OCI-LY3 (cell line): ENCODE results near the gene VPS41.

ENCODE experiments used
- H2AFZ ChIP-seq: fragments of 200-600, 300-600 bp; shearing (Covaris generic); 2 replicates; pipeline ENCODE4 v1.6.0; 2014; ENCODE audit warnings: antibody characterized with exemption, low read depth, low read length
- H3K27ac ChIP-seq: fragments of 200-600, 300-600 bp; sonication (generic); 2 replicates; pipeline ENCODE4 v1.5.1; 2014; ENCODE audit warnings: mild to moderate bottlenecking, low read length, moderate library complexity, mixed read lengths
- H3K27me3 ChIP-seq: fragments of 200-600, 300-600 bp; sonication (generic); 2 replicates; pipeline ENCODE4 v1.6.1; 2014; ENCODE audit warnings: low read depth, low read length, mixed read lengths
- H3K36me3 ChIP-seq: fragments of 200-600, 300-600 bp; sonication (generic); replicated peaks from 2 replicates; pipeline ENCODE3; 2014; ENCODE audit warnings: low read depth, low read length, mixed read lengths
- H3K4me1 ChIP-seq: fragments of 300-600, 200-600 bp; sonication (generic); 2 replicates; pipeline ENCODE4 v1.6.1; 2014; ENCODE audit warnings: low read length, mixed read lengths
- H3K4me2 ChIP-seq: fragments of 200-600, 300-600 bp; sonication (generic); 2 replicates; pipeline ENCODE4 v1.6.1; 2014; ENCODE audit warnings: low read length, mixed read lengths
- H3K4me3 ChIP-seq: fragments of 300-600, 200-600 bp; sonication (generic); 2 replicates; pipeline ENCODE4 v1.5.1; 2014; ENCODE audit warnings: antibody characterized with exemption, mild to moderate bottlenecking, low read length, moderate library complexity
- H3K79me2 ChIP-seq: fragments of 300-600, 200-600 bp; shearing (Covaris generic); 2 replicates; pipeline ENCODE4 v1.6.1; 2014; ENCODE audit warnings: mild to moderate bottlenecking, low read length, mixed read lengths
- H3K9ac ChIP-seq: fragments of 300-600, 200-600 bp; shearing (Covaris generic); 2 replicates; pipeline ENCODE4 v1.6.0; 2014; ENCODE audit warnings: mild to moderate bottlenecking, low read length, moderate library complexity
- H3K9me3 ChIP-seq: fragments of 200-600, 300-600 bp; shearing (Covaris generic); 2 replicates; pipeline ENCODE4 v1.6.1; 2014; ENCODE audit warnings: low read length, mixed read lengths; ENCODE audit not compliant: insufficient read depth
- H4K20me1 ChIP-seq: fragments of 200-600, 300-600 bp; sonication (generic); 2 replicates; pipeline ENCODE4 v1.6.1; 2016; ENCODE audit warnings: low read length, mixed read lengths; ENCODE audit not compliant: insufficient read depth
- CTCF ChIP-seq: fragments of 200-600, 300-600 bp; sonication (generic); IDR thresholded peaks from 2 replicates; pipeline ENCODE4 v1.5.1; 2014; ENCODE audit warnings: antibody characterized with exemption, low read length, low read depth
- EZH2phosphoT487 ChIP-seq: fragments of 200-600 bp; shearing (Covaris generic); IDR thresholded peaks from 2 replicates; pipeline ENCODE4 v1.6.1; 2018; ENCODE audit warnings: antibody characterized with exemption, mixed run types, low read depth

The VPS41 gene

GRCh38 chr7:38928506-38928905 lies 19.5 kb upstream of the VPS41 start:
- H3K27ac ChIP-seq = no peak overlapping the region
- no peaks in the 10 kb centered on the region for H4K20me1 ChIP-seq
- H3K79me2 ChIP-seq = no peaks in the 10 kb centered on the region
- no peak overlapping the region for H3K4me3 ChIP-seq
- H3K4me1 ChIP-seq = no peaks in the 10 kb centered on the region
- no peak overlapping the region for H3K9ac ChIP-seq
- H3K9me3 ChIP-seq = no peaks in the 10 kb centered on the region
- H2AFZ ChIP-seq = no peak overlapping the region
- no peak overlapping the region for H3K4me2 ChIP-seq
- H3K27me3 ChIP-seq = peaks cover 2% of the 10 kb centered on the region; the same call in 1 of the 2 replicates
- no peaks in the 10 kb centered on the region for H3K36me3 ChIP-seq
- no peak for TF ChIP-seq CTCF
- TF ChIP-seq EZH2phosphoT487 = no peak

- no peaks in the 10 kb centered on the region for H3K4me1 ChIP-seq
- H4K20me1 ChIP-seq = no peaks in the 10 kb centered on the region
- no peak overlapping the region for H3K4me2 ChIP-seq
- no peak overlapping the region for H2AFZ ChIP-seq
- no peaks in the 10 kb centered on the region for H3K79me2 ChIP-seq
- H3K9ac ChIP-seq = no peak overlapping the region
- H3K27ac ChIP-seq = no peak overlapping the region
- no peaks in the 10 kb centered on the region for H3K9me3 ChIP-seq
- H3K4me3 ChIP-seq = no peak overlapping the region
- H3K27me3 ChIP-seq = peaks cover 3% of the 10 kb centered on the region; the same call in 1 of the 2 replicates
- no peaks in the 10 kb centered on the region for H3K36me3 ChIP-seq
- TF ChIP-seq CTCF (no peak), EZH2phosphoT487 (no peak)
Observed at GRCh38 chr7:38927751-38928150, 18.8 kb upstream of the VPS41 start.

- Histone ChIP-seq H3K36me3 (no peaks in the 10 kb centered on the region), H3K9ac (no peak overlapping the region), H4K20me1 (no peaks in the 10 kb centered on the region), H3K79me2 (no peaks in the 10 kb centered on the region), H3K4me3 (no peak overlapping the region), H3K27me3 (peaks cover 3% of the 10 kb centered on the region; the same call in 1 of the 2 replicates), H2AFZ (no peak overlapping the region), H3K4me1 (no peaks in the 10 kb centered on the region), H3K9me3 (no peaks in the 10 kb centered on the region), H3K27ac (no peak overlapping the region), H3K4me2 (no peak overlapping the region)
- TF ChIP-seq CTCF = no peak
- TF ChIP-seq EZH2phosphoT487 = no peak
Observed at GRCh38 chr7:38920731-38921130, 11.7 kb upstream of the VPS41 start.

GRCh38 chr7:38916396-38916795 lies 7.4 kb upstream of the VPS41 start:
- Histone ChIP-seq H2AFZ (no peak overlapping the region), H3K4me3 (no peak overlapping the region), H3K9ac (no peak overlapping the region), H3K79me2 (no peaks in the 10 kb centered on the region), H3K27ac (no peak overlapping the region), H3K4me1 (no peaks in the 10 kb centered on the region), H3K27me3 (no peaks in the 10 kb centered on the region), H3K4me2 (no peak overlapping the region), H3K36me3 (no peaks in the 10 kb centered on the region), H3K9me3 (no peaks in the 10 kb centered on the region), H4K20me1 (no peaks in the 10 kb centered on the region)
- TF ChIP-seq CTCF (no peak), EZH2phosphoT487 (no peak)
